ENCODE results near the gene ANO4.
"Not testable (repeated sequence)": the region's sequence is repeated elsewhere in the genome, so short reads cannot be mapped to it uniquely, and the experiment has no call there.

Gene ANO4

GRCh38 chr12:101108130-101108529 lies 313.6 kb downstream of the ANO4 start:
- Histone ChIP-seq H3K9me3 (ENCODE audit: control insufficient read depth in 1 of 2, low read length in 2 of 2) (peaks cover 0 to 3% of the 10 kb centered on the region in 2 donors), H3K4me1 (ENCODE audit: control insufficient read depth in 1 of 2, insufficient read depth in 2 of 2, low read length in 2 of 2) (no peaks in the 10 kb centered on the region), H3K27me3 (ENCODE audit: low read depth, low read length) (no peaks in the 10 kb centered on the region), H3K36me3 (ENCODE audit: control insufficient read depth in 1 of 2, insufficient read depth in 2 of 2, low read length in 2 of 2) (no peaks in the 10 kb centered on the region), H3K27ac (ENCODE audit: low read length) (no peak overlapping the region), H3K4me3 (ENCODE audit: low read depth in 1 of 2, low read length in 2 of 2) (no peak overlapping the region)

- Histone ChIP-seq H3K36me3 (ENCODE audit: control insufficient read depth in 1 of 2, insufficient read depth in 2 of 2, low read length in 2 of 2) (no peaks in the 10 kb centered on the region), H3K4me3 (ENCODE audit: low read depth in 1 of 2, low read length in 2 of 2) (no peak overlapping the region), H3K4me1 (ENCODE audit: control insufficient read depth in 1 of 2, insufficient read depth in 2 of 2, low read length in 2 of 2) (no peaks in the 10 kb centered on the region), H3K27ac (ENCODE audit: low read length) (no peak overlapping the region), H3K27me3 (ENCODE audit: low read depth, low read length) (no peaks in the 10 kb centered on the region), H3K9me3 (ENCODE audit: control insufficient read depth in 1 of 2, low read length in 2 of 2) (no peaks in the 10 kb centered on the region)
These were observed 316.3 kb downstream of the ANO4 start for GRCh38 chr12:101110866-101111265.

- Histone ChIP-seq H3K27me3 (ENCODE audit: low read depth, low read length) (no peaks in the 10 kb centered on the region), H3K9me3 (ENCODE audit: control insufficient read depth in 1 of 2, low read length in 2 of 2) (no peaks in the 10 kb centered on the region), H3K4me1 (ENCODE audit: control insufficient read depth in 1 of 2, insufficient read depth in 2 of 2, low read length in 2 of 2) (no peaks in the 10 kb centered on the region), H3K27ac (ENCODE audit: low read length) (no peak overlapping the region), H3K4me3 (ENCODE audit: low read depth in 1 of 2, low read length in 2 of 2) (no peak overlapping the region), H3K36me3 (ENCODE audit: control insufficient read depth in 1 of 2, insufficient read depth in 2 of 2, low read length in 2 of 2) (no peaks in the 10 kb centered on the region)
These were observed 316.9 kb downstream of the ANO4 start for GRCh38 chr12:101111441-101111840.

- Histone ChIP-seq H3K4me3 (ENCODE audit: low read depth in 1 of 2, low read length in 2 of 2) (no peak overlapping the region), H3K9me3 (ENCODE audit: control insufficient read depth in 1 of 2, low read length in 2 of 2) (no peaks in the 10 kb centered on the region), H3K27me3 (ENCODE audit: low read depth, low read length) (no peaks in the 10 kb centered on the region), H3K36me3 (ENCODE audit: control insufficient read depth in 1 of 2, insufficient read depth in 2 of 2, low read length in 2 of 2) (no peaks in the 10 kb centered on the region), H3K27ac (ENCODE audit: low read length) (no peak overlapping the region), H3K4me1 (ENCODE audit: control insufficient read depth in 1 of 2, insufficient read depth in 2 of 2, low read length in 2 of 2) (no peaks in the 10 kb centered on the region)
These were observed 320.8 kb downstream of the ANO4 start for GRCh38 chr12:101115326-101115725.

GRCh38 chr12:101116911-101117310 lies 322.3 kb downstream of the ANO4 start:
- Histone ChIP-seq H3K4me1 (ENCODE audit: control insufficient read depth in 1 of 2, insufficient read depth in 2 of 2, low read length in 2 of 2) (no peaks in the 10 kb centered on the region), H3K27me3 (ENCODE audit: low read depth, low read length) (no peaks in the 10 kb centered on the region), H3K27ac (ENCODE audit: low read length) (no peak overlapping the region), H3K4me3 (ENCODE audit: low read depth in 1 of 2, low read length in 2 of 2) (no peak overlapping the region), H3K36me3 (ENCODE audit: control insufficient read depth in 1 of 2, insufficient read depth in 2 of 2, low read length in 2 of 2) (no peaks in the 10 kb centered on the region), H3K9me3 (ENCODE audit: control insufficient read depth in 1 of 2, low read length in 2 of 2) (no peaks in the 10 kb centered on the region)

- Histone ChIP-seq H3K4me1 (ENCODE audit: control insufficient read depth in 1 of 2, insufficient read depth in 2 of 2, low read length in 2 of 2) (no peaks in the 10 kb centered on the region), H3K36me3 (ENCODE audit: control insufficient read depth in 1 of 2, insufficient read depth in 2 of 2, low read length in 2 of 2) (no peaks in the 10 kb centered on the region), H3K27me3 (ENCODE audit: low read depth, low read length) (no peaks in the 10 kb centered on the region), H3K27ac (ENCODE audit: low read length) (no peak overlapping the region), H3K9me3 (ENCODE audit: control insufficient read depth in 1 of 2, low read length in 2 of 2) (no peaks in the 10 kb centered on the region), H3K4me3 (ENCODE audit: low read depth in 1 of 2, low read length in 2 of 2) (no peak overlapping the region)
These were observed 323.3 kb downstream of the ANO4 start for GRCh38 chr12:101117842-101118241.

- no peak overlapping the region for H3K27ac ChIP-seq (ENCODE audit: low read length)
- no peaks in the 10 kb centered on the region for H3K27me3 ChIP-seq (ENCODE audit: low read depth, low read length)
- no peak overlapping the region for H3K4me3 ChIP-seq (ENCODE audit: low read depth in 1 of 2, low read length in 2 of 2)
- H3K4me1 ChIP-seq (ENCODE audit: control insufficient read depth in 1 of 2, insufficient read depth in 2 of 2, low read length in 2 of 2) = no peaks in the 10 kb centered on the region
- H3K9me3 ChIP-seq (ENCODE audit: control insufficient read depth in 1 of 2, low read length in 2 of 2) = no peaks in the 10 kb centered on the region
- no peaks in the 10 kb centered on the region for H3K36me3 ChIP-seq (ENCODE audit: control insufficient read depth in 1 of 2, insufficient read depth in 2 of 2, low read length in 2 of 2)
These were observed 333.1 kb downstream of the ANO4 start for GRCh38 chr12:101127521-101128219.

GRCh38 chr12:101145777-101146431 lies 351.3 kb downstream of the ANO4 start:
- H3K36me3 ChIP-seq (ENCODE audit: control insufficient read depth in 1 of 2, insufficient read depth in 2 of 2, low read length in 2 of 2); H3K4me3 ChIP-seq (ENCODE audit: low read depth in 1 of 2, low read length in 2 of 2); H3K4me1 ChIP-seq (ENCODE audit: control insufficient read depth in 1 of 2, insufficient read depth in 2 of 2, low read length in 2 of 2); H3K9me3 ChIP-seq (ENCODE audit: control insufficient read depth in 1 of 2, low read length in 2 of 2); H3K27ac ChIP-seq (ENCODE audit: low read length); H3K27me3 ChIP-seq (ENCODE audit: low read depth, low read length): not testable (repeated sequence)

GRCh38 chr12:101165319-101165718 lies 370.7 kb downstream of the ANO4 start:
- H3K4me1 ChIP-seq (ENCODE audit: control insufficient read depth in 1 of 2, insufficient read depth in 2 of 2, low read length in 2 of 2) = no peaks in the 10 kb centered on the region
- no peaks in the 10 kb centered on the region for H3K9me3 ChIP-seq (ENCODE audit: control insufficient read depth in 1 of 2, low read length in 2 of 2)
- H3K36me3 ChIP-seq (ENCODE audit: control insufficient read depth in 1 of 2, insufficient read depth in 2 of 2, low read length in 2 of 2) = no peaks in the 10 kb centered on the region
- no peak overlapping the region for H3K27ac ChIP-seq (ENCODE audit: low read length)
- H3K4me3 ChIP-seq (ENCODE audit: low read depth in 1 of 2, low read length in 2 of 2) = no peak overlapping the region
- no peaks in the 10 kb centered on the region for H3K27me3 ChIP-seq (ENCODE audit: low read depth, low read length)

- H3K27ac ChIP-seq (ENCODE audit: low read length) = no peak overlapping the region
- H3K4me1 ChIP-seq (ENCODE audit: control insufficient read depth in 1 of 2, insufficient read depth in 2 of 2, low read length in 2 of 2) = no peaks in the 10 kb centered on the region
- no peak overlapping the region for H3K4me3 ChIP-seq (ENCODE audit: low read depth in 1 of 2, low read length in 2 of 2)
- H3K27me3 ChIP-seq (ENCODE audit: low read depth, low read length) = no peaks in the 10 kb centered on the region
- H3K9me3 ChIP-seq (ENCODE audit: control insufficient read depth in 1 of 2, low read length in 2 of 2) = no peaks in the 10 kb centered on the region
- H3K36me3 ChIP-seq (ENCODE audit: control insufficient read depth in 1 of 2, insufficient read depth in 2 of 2, low read length in 2 of 2) = no peaks in the 10 kb centered on the region
These were observed 372.3 kb downstream of the ANO4 start for GRCh38 chr12:101166866-101167265.

GRCh38 chr12:101168001-101168400 lies 373.4 kb downstream of the ANO4 start:
- no peaks in the 10 kb centered on the region for H3K9me3 ChIP-seq (ENCODE audit: control insufficient read depth in 1 of 2, low read length in 2 of 2)
- no peaks in the 10 kb centered on the region for H3K27me3 ChIP-seq (ENCODE audit: low read depth, low read length)
- no peak overlapping the region for H3K27ac ChIP-seq (ENCODE audit: low read length)
- no peak overlapping the region for H3K4me3 ChIP-seq (ENCODE audit: low read depth in 1 of 2, low read length in 2 of 2)
- no peaks in the 10 kb centered on the region for H3K36me3 ChIP-seq (ENCODE audit: control insufficient read depth in 1 of 2, insufficient read depth in 2 of 2, low read length in 2 of 2)
- H3K4me1 ChIP-seq (ENCODE audit: control insufficient read depth in 1 of 2, insufficient read depth in 2 of 2, low read length in 2 of 2) = no peaks in the 10 kb centered on the region

- H3K36me3 ChIP-seq (ENCODE audit: control insufficient read depth in 1 of 2, insufficient read depth in 2 of 2, low read length in 2 of 2) = no peaks in the 10 kb centered on the region
- no peak overlapping the region for H3K27ac ChIP-seq (ENCODE audit: low read length)
- H3K4me1 ChIP-seq (ENCODE audit: control insufficient read depth in 1 of 2, insufficient read depth in 2 of 2, low read length in 2 of 2) = no peaks in the 10 kb centered on the region
- no peaks in the 10 kb centered on the region for H3K27me3 ChIP-seq (ENCODE audit: low read depth, low read length)
- H3K9me3 ChIP-seq (ENCODE audit: control insufficient read depth in 1 of 2, low read length in 2 of 2) = no peaks in the 10 kb centered on the region
- H3K4me3 ChIP-seq (ENCODE audit: low read depth in 1 of 2, low read length in 2 of 2) = no peak overlapping the region
These were observed 377.7 kb downstream of the ANO4 start for GRCh38 chr12:101172316-101172715.
